ENCODE data around the gene IZUMO2. TPM values are rescaled to one million over a fixed set of nuclear protein-coding genes. Genes with fewer than 3 reads are reported as not detected.

Gene IZUMO2
- polyA plus RNA-seq, 1 donor from 2014 or later = not detected

DNA sequence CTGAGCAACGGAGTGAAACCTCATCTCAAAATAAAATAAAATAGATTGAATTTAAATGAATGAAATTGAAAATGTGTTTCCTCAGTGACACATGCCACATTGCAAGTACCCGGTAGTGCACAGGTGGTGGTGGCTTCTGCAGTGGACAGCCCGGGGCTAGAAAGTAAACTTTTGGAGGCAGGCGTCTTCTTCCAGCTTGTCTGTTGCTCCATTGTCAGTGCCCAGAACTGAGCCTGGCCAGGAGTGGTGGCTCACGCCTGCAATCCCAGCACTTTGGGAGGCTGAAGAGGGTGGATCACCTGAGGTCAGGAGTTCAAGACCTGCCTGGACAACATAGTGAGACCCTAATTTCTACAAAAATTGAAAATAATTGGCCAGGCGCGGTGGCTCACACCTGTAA lies 46.0 kb upstream of the IZUMO2 start:
- Histone ChIP-seq H3K4me3 (ENCODE audit: low read length) (no peak overlapping the region), H3K27ac (ENCODE audit: low read length) (no peak overlapping the region), H3K4me2 (ENCODE audit: low read length) (no peak overlapping the region), H3F3A (ENCODE audit: insufficient read depth, low read length, poor library complexity, severe bottlenecking) (no peaks in the 10 kb centered on the region), H3K36me3 (ENCODE audit: insufficient read depth, low read length) (no peaks in the 10 kb centered on the region), H3K9ac (ENCODE audit: low read length) (no peak overlapping the region), H3K9me3 (ENCODE audit: low read length) (no peaks in the 10 kb centered on the region), H3K27me3 (ENCODE audit: insufficient read depth, low read depth, low read length) (peaks cover 15% of the 10 kb centered on the region), H3K79me2 (replicated peaks; ENCODE audit: insufficient read depth, low read length) (no peaks in the 10 kb centered on the region), H3K9me2 (ENCODE audit: insufficient read depth, low read length) (no peaks in the 10 kb centered on the region), H2AFZ (ENCODE audit: low read depth, low read length) (no peak overlapping the region), H4K20me1 (ENCODE audit: insufficient read depth) (no peaks in the 10 kb centered on the region)
- TF ChIP-seq EP300 (conservative IDR thresholded peaks at IDR 0.05; ENCODE audit: poor library complexity, severe bottlenecking) (no peak), RAD21 (conservative IDR thresholded peaks at IDR 0.05) (no peak), TAF1 (IDR thresholded peaks at IDR 0.05; ENCODE audit: low read depth) (no peak), SMC3 (conservative IDR thresholded peaks at IDR 0.05; ENCODE audit: poor library complexity) (no peak)

GRCh38 chr19:50207730-50208129 lies 44.6 kb upstream of the IZUMO2 start:
- no peak overlapping the region for H3K27ac ChIP-seq (ENCODE audit: low read length)
- H3K9ac ChIP-seq (ENCODE audit: low read length) = no peak overlapping the region
- no peaks in the 10 kb centered on the region for H3K79me2 ChIP-seq (replicated peaks; ENCODE audit: insufficient read depth, low read length)
- H3K36me3 ChIP-seq (ENCODE audit: insufficient read depth, low read length) = no peaks in the 10 kb centered on the region
- H3K27me3 ChIP-seq (ENCODE audit: insufficient read depth, low read depth, low read length) = peaks cover 24% of the 10 kb centered on the region
- no peak overlapping the region for H3K4me2 ChIP-seq (ENCODE audit: low read length)
- H3F3A ChIP-seq (ENCODE audit: insufficient read depth, low read length, poor library complexity, severe bottlenecking) = no peaks in the 10 kb centered on the region
- H3K4me3 ChIP-seq (ENCODE audit: low read length) = no peak overlapping the region
- H2AFZ ChIP-seq (ENCODE audit: low read depth, low read length) = no peak overlapping the region
- no peaks in the 10 kb centered on the region for H3K9me3 ChIP-seq (ENCODE audit: low read length)
- no peaks in the 10 kb centered on the region for H4K20me1 ChIP-seq (ENCODE audit: insufficient read depth)
- TF ChIP-seq MXI1 (conservative IDR thresholded peaks at IDR 0.05; ENCODE audit: poor library complexity, severe bottlenecking) (no peak), TAF1 (IDR thresholded peaks at IDR 0.05; ENCODE audit: low read depth) (no peak), POLR2AphosphoS5 (IDR thresholded peaks at IDR 0.05) (no peak), EZH2 (IDR thresholded peaks at IDR 0.05; ENCODE audit: borderline replicate concordance, insufficient read depth, low read length, poor library complexity, severe bottlenecking) (no peak), SMC3 (conservative IDR thresholded peaks at IDR 0.05; ENCODE audit: poor library complexity) (no peak), EP300 (conservative IDR thresholded peaks at IDR 0.05; ENCODE audit: poor library complexity, severe bottlenecking) (no peak), RAD21 (conservative IDR thresholded peaks at IDR 0.05) (no peak)
- TF ChIP-seq, protein P1, sequence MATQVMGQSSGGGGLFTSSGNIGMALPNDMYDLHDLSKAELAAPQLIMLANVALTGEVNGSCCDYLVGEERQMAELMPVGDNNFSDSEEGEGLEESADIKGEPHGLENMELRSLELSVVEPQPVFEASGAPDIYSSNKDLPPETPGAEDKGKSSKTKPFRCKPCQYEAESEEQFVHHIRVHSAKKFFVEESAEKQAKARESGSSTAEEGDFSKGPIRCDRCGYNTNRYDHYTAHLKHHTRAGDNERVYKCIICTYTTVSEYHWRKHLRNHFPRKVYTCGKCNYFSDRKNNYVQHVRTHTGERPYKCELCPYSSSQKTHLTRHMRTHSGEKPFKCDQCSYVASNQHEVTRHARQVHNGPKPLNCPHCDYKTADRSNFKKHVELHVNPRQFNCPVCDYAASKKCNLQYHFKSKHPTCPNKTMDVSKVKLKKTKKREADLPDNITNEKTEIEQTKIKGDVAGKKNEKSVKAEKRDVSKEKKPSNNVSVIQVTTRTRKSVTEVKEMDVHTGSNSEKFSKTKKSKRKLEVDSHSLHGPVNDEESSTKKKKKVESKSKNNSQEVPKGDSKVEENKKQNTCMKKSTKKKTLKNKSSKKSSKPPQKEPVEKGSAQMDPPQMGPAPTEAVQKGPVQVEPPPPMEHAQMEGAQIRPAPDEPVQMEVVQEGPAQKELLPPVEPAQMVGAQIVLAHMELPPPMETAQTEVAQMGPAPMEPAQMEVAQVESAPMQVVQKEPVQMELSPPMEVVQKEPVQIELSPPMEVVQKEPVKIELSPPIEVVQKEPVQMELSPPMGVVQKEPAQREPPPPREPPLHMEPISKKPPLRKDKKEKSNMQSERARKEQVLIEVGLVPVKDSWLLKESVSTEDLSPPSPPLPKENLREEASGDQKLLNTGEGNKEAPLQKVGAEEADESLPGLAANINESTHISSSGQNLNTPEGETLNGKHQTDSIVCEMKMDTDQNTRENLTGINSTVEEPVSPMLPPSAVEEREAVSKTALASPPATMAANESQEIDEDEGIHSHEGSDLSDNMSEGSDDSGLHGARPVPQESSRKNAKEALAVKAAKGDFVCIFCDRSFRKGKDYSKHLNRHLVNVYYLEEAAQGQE (IDR thresholded peaks at IDR 0.05; ENCODE audit: borderline replicate concordance) = no peak
- TF ChIP-seq, protein P2, sequence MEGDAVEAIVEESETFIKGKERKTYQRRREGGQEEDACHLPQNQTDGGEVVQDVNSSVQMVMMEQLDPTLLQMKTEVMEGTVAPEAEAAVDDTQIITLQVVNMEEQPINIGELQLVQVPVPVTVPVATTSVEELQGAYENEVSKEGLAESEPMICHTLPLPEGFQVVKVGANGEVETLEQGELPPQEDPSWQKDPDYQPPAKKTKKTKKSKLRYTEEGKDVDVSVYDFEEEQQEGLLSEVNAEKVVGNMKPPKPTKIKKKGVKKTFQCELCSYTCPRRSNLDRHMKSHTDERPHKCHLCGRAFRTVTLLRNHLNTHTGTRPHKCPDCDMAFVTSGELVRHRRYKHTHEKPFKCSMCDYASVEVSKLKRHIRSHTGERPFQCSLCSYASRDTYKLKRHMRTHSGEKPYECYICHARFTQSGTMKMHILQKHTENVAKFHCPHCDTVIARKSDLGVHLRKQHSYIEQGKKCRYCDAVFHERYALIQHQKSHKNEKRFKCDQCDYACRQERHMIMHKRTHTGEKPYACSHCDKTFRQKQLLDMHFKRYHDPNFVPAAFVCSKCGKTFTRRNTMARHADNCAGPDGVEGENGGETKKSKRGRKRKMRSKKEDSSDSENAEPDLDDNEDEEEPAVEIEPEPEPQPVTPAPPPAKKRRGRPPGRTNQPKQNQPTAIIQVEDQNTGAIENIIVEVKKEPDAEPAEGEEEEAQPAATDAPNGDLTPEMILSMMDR (IDR thresholded peaks at IDR 0.05; ENCODE audit: poor library complexity, severe bottlenecking) = no peak
- H3K9me2 ChIP-seq (ENCODE audit: insufficient read depth, low read length) = no peaks in the 10 kb centered on the region

Data from neural cell (in vitro differentiated cells).